Vagina (tissue), 2 donors: ENCODE data around the gene SETD1B. TPM values are rescaled to one million over a fixed set of nuclear protein-coding genes. Genes with fewer than 3 reads are reported as not detected.

Experiments used
- DNase-seq, 2 donors: peaks; one replicate each; pipeline ENCODE4 v3.0.0-alpha.2; 2017; ENCODE audit errors: extremely low spot score in 2 of 2
- H3K27ac ChIP-seq: fragments of 200-600 bp; sonication (generic); one replicate; pipeline ENCODE4 v1.5.1; 2019
- H3K27me3 ChIP-seq: fragments of 200-600 bp; sonication (generic); one replicate; pipeline ENCODE4 v1.5.1; 2019
- H3K36me3 ChIP-seq, 2 donors: fragments of 200-600 bp; sonication (generic); one replicate each; pipeline ENCODE4 v1.5.1; 2017 to 2019
- H3K4me1 ChIP-seq: fragments of 200-600 bp; sonication (generic); one replicate; pipeline ENCODE4 v1.5.1; 2019
- H3K4me3 ChIP-seq, 2 donors: fragments of 200-600 bp; sonication (generic); 1 replicate in 1 of 2; 2 replicates in 1 of 2; pipeline ENCODE4 v1.5.1; 2016 to 2019
- H3K9me3 ChIP-seq: fragments of 200-600 bp; sonication (generic); one replicate; pipeline ENCODE4 v1.5.1; 2019
- POLR2A ChIP-seq, 2 donors: fragments of 450-650 bp; IDR thresholded peaks; one replicate each; pipeline ENCODE4 v1.6.1; 2017; ENCODE audit warnings: antibody characterized with exemption in 2 of 2, mild to moderate bottlenecking in 2 of 2, moderate library complexity in 2 of 2
- POLR2AphosphoS5 ChIP-seq, 2 donors: sonication (generic); formaldehyde crosslinking; IDR thresholded peaks; one replicate each; pipeline ENCODE4 v1.9.0; 2017; ENCODE audit warnings: antibody characterized with exemption in 2 of 2, mild to moderate bottlenecking in 2 of 2, low read depth in 1 of 2; ENCODE audit not compliant: insufficient read depth in 1 of 2
- intact Hi-C: fragments of 100-400 bp; cut with DNase I; formaldehyde crosslinking; loops from one replicate; pipeline ENCODE4 v1.15.1; 2023
- total RNA-seq: library from RNA; depleted of rRNA; stranded (reverse); fragments of >200 nt; gene quantifications from one replicate; pipeline ENCODE4 v1.2.3, GENCODE V29; 2016
- TF ChIP-seq, protein P1 (sequence below), 3 experiments: fragments of 450-650 bp in 2 of 3; fragments of 200-600 bp in 1 of 3; sonication (generic) in 1 of 3; IDR thresholded peaks; one replicate each; pipeline ENCODE4 v1.5.1; 2017 to 2019; ENCODE audit warnings: antibody characterized with exemption in 3 of 3, mild to moderate bottlenecking in 2 of 3, moderate library complexity in 2 of 3

The SETD1B gene
- total RNA-seq, 1 donor from 2014 or later = 10.6 TPM

DNA sequence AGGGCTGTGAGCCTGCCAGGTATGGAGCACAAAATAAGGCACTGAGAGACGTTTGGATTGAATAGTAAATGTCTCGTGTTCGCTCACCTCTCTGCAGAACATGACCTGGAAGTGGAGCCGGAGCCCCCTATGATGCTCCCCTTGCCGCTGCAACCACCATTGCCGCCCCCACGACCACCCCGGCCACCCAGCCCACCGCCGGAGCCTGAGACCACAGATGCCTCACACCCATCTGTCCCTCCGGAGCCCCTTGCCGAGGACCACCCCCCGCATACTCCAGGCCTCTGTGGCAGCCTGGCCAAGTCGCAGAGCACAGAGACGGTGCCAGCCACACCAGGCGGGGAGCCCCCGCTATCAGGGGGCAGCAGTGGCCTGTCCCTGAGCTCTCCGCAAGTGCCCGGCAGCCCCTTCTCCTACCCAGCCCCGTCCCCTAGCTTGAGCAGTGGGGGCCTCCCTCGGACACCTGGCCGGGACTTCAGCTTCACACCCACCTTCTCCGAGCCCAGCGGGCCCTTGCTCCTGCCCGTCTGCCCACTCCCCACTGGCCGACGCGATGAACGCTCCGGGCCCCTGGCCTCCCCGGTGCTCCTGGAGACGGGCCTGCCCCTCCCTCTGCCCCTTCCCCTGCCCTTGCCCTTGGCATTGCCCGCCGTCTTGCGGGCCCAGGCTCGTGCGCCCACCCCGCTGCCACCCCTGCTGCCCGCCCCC lies 18.7 kb downstream of the SETD1B start:
- TF ChIP-seq POLR2A (IDR thresholded peaks at IDR 0.05) (no peak), POLR2AphosphoS5 (IDR thresholded peaks at IDR 0.05; ENCODE audit: insufficient read depth in 1 of 2, low read depth in 1 of 2) (no peak)
- TF ChIP-seq, protein P1, sequence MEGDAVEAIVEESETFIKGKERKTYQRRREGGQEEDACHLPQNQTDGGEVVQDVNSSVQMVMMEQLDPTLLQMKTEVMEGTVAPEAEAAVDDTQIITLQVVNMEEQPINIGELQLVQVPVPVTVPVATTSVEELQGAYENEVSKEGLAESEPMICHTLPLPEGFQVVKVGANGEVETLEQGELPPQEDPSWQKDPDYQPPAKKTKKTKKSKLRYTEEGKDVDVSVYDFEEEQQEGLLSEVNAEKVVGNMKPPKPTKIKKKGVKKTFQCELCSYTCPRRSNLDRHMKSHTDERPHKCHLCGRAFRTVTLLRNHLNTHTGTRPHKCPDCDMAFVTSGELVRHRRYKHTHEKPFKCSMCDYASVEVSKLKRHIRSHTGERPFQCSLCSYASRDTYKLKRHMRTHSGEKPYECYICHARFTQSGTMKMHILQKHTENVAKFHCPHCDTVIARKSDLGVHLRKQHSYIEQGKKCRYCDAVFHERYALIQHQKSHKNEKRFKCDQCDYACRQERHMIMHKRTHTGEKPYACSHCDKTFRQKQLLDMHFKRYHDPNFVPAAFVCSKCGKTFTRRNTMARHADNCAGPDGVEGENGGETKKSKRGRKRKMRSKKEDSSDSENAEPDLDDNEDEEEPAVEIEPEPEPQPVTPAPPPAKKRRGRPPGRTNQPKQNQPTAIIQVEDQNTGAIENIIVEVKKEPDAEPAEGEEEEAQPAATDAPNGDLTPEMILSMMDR (IDR thresholded peaks at IDR 0.05) = no peak
- DNase-seq = no peak
- intact Hi-C loops = no loop called here
- H3K27ac ChIP-seq = no peak overlapping the region
- H3K9me3 ChIP-seq = no peaks in the 10 kb centered on the region
- H3K4me3 ChIP-seq = no peak overlapping the region
- H3K36me3 ChIP-seq = peaks cover 0 to 79% of the 10 kb centered on the region in 2 donors
- no peaks in the 10 kb centered on the region for H3K27me3 ChIP-seq
- no peaks in the 10 kb centered on the region for H3K4me1 ChIP-seq

DNA sequence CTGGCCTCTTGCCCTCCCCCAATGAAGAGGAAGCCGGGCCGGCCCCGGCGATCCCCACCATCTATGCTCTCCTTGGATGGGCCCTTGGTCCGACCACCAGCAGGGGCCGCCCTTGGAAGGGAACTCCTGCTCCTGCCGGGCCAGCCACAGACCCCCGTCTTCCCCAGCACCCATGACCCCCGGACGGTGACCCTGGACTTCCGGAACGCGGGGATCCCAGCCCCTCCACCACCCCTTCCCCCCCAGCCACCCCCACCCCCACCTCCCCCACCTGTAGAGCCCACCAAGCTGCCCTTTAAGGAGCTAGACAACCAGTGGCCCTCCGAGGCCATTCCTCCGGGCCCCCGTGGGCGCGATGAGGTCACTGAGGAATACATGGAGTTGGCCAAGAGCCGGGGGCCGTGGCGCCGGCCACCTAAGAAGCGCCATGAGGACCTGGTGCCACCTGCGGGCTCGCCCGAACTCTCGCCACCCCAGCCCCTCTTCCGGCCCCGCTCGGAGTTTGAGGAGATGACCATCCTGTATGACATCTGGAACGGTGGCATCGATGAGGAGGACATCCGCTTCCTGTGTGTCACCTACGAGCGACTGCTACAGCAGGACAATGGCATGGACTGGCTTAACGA lies 19.4 kb downstream of the SETD1B start:
- no peak for DNase-seq
- H3K27me3 ChIP-seq = no peaks in the 10 kb centered on the region
- intact Hi-C loops = no loop called here
- H3K4me1 ChIP-seq = no peaks in the 10 kb centered on the region
- H3K9me3 ChIP-seq = no peaks in the 10 kb centered on the region
- no peak for TF ChIP-seq POLR2AphosphoS5 (IDR thresholded peaks at IDR 0.05; ENCODE audit: insufficient read depth in 1 of 2, low read depth in 1 of 2)
- TF ChIP-seq, protein P1 (IDR thresholded peaks at IDR 0.05) = no peak
- no peak for TF ChIP-seq POLR2A (IDR thresholded peaks at IDR 0.05)
- H3K4me3 ChIP-seq = no peak overlapping the region
- no peak overlapping the region for H3K27ac ChIP-seq
- peaks cover 0 to 79% of the 10 kb centered on the region in 2 donors for H3K36me3 ChIP-seq

DNA sequence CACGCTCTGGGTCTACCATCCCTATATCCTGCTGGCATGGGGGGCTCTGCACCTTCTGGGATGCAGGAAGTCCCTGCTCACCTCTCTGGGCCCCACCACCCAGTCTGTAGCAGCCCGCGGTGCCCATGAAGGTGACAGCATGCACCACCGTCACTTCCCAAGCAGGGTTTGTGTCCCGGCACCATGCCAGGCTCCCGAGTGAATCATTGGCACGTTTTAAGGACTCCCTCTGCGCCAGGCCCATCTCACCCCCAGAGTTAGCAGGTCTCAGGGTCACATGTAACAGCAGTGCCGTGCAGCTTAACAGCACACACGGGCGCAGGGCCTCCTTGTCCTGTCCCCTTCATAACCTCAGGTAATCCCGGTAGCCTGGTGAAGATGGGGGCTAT lies 19.9 kb downstream of the SETD1B start:
- DNase-seq = no peak
- intact Hi-C loops = no loop called here
- H3K9me3 ChIP-seq = no peaks in the 10 kb centered on the region

DNA sequence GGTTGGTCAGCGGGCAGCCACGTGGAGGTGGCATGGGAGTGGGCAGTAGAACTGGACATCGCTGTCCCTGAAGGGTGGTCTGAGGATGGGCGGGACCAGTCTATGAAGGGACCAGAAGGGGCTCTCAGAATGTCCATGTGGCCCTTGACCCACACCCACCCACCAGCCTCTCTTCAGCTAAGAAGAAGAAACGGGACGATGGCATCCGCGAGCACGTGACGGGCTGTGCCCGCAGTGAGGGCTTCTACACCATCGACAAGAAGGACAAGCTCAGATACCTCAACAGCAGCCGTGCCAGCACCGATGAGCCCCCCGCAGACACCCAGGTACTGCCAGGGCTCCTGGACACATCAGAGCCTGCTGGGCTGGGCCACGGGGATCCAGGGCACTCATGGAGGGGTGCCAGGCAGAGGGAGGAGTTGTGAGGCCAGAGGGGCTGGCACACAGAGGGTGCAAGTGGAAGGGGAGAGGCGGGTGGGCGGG lies 21.3 kb downstream of the SETD1B start:
- H3K4me3 ChIP-seq = no peak overlapping the region
- H3K27me3 ChIP-seq = no peaks in the 10 kb centered on the region
- TF ChIP-seq POLR2AphosphoS5 (IDR thresholded peaks at IDR 0.05; ENCODE audit: insufficient read depth in 1 of 2, low read depth in 1 of 2) (no peak), POLR2A (IDR thresholded peaks at IDR 0.05) (no peak)
- TF ChIP-seq, protein P1 (IDR thresholded peaks at IDR 0.05) = no peak
- no peak for DNase-seq
- H3K27ac ChIP-seq = no peak overlapping the region
- H3K9me3 ChIP-seq = no peaks in the 10 kb centered on the region
- intact Hi-C loops = no loop called here
- H3K4me1 ChIP-seq = no peaks in the 10 kb centered on the region
- H3K36me3 ChIP-seq = peaks cover 0 to 79% of the 10 kb centered on the region in 2 donors

More for the DNA sequence above, 19.9 kb downstream of the SETD1B start:
- H3K4me1 ChIP-seq = no peaks in the 10 kb centered on the region
- TF ChIP-seq POLR2AphosphoS5 (IDR thresholded peaks at IDR 0.05; ENCODE audit: insufficient read depth in 1 of 2, low read depth in 1 of 2) = no peak
- no peak for TF ChIP-seq POLR2A (IDR thresholded peaks at IDR 0.05)
- TF ChIP-seq, protein P1 (IDR thresholded peaks at IDR 0.05) = no peak
- peaks cover 0 to 79% of the 10 kb centered on the region in 2 donors for H3K36me3 ChIP-seq
- no peak overlapping the region for H3K4me3 ChIP-seq
- H3K27me3 ChIP-seq = no peaks in the 10 kb centered on the region
- H3K27ac ChIP-seq = no peak overlapping the region
